SK-N-MC (cell line): Measurements from ENCODE around the gene ABHD16B.

Experiments used
- EZH2 ChIP-seq: fragments of 200-600 bp; sonication (generic); IDR thresholded peaks from one replicate; pipeline ENCODE4 v1.6.1; 2017; ENCODE audit warnings: antibody characterized with exemption
- FOXP2 ChIP-seq: optimal IDR thresholded peaks from 2 replicates; pipeline ENCODE3; 2011; ENCODE audit warnings: mild to moderate bottlenecking, moderate library complexity; ENCODE audit not compliant: insufficient read depth; ENCODE audit errors: extremely low read length, control extremely low read depth
- POLR2AphosphoS5 ChIP-seq: IDR thresholded peaks from 2 replicates; pipeline ENCODE4 v1.6.1; 2012; ENCODE audit warnings: mild to moderate bottlenecking, low read depth, low read length, borderline replicate concordance

DNA sequence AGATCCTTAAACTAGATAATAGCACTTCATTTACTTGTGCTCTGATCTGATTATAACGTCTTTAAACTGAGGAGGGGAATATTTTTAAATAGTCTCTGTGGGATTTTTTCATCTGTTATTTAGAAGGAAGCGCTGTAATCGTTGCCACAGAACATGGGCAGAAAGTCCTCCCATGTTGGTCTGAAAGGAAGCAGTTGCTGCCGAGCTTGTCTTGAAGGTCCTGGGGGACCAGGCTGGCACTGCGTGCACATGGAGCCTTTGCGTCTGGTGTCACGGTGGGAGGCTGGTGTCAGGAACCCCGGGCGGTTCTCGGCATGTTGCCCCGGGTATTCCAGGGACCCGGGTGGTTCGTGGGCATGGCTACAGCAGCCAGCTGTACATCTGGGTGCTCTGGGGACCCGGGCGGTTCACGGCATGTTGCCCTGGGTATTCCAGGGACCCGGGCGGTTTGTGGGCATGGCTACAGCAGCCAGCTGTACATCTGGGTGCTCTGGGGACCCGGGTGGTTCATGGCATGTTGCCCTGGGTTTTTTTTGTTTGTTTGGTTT is 15.3 kb downstream of the ABHD16B start:
- TF ChIP-seq EZH2: no peak
- no peak for TF ChIP-seq POLR2AphosphoS5
- TF ChIP-seq FOXP2: no peak
